Left cardiac atrium (tissue), 4 donors: ENCODE measurements around the gene POLR2C. TPM values are rescaled to one million over a fixed set of nuclear protein-coding genes. Genes with fewer than 3 reads are reported as not detected.
"Not testable (repeated sequence)": the region's sequence is repeated elsewhere in the genome, so short reads cannot be mapped to it uniquely, and the experiment has no call there.

Experiments used
- ATAC-seq, 2 donors: fragments of 200-7000 bp; cut with Tn5 transposase; one replicate each; pipeline ENCODE4 v1.9.1; 2020; ENCODE audit warnings: mild to moderate bottlenecking in 2 of 2, moderate library complexity in 2 of 2
- DNase-seq: peaks from one replicate; pipeline ENCODE4 v3.0.0-alpha.2; 2020
- intact Hi-C, 2 donors: fragments of 100-400 bp; cut with DNase I; formaldehyde crosslinking; loops; one replicate each; pipeline versions ENCODE4 v1.14.1 to v1.15.1; 2022 to 2023
- long read RNA-seq: library from polyadenylated mRNA; unstranded; transcript quantifications from one replicate; pipeline ENCODE4 v2.0.0, GENCODE V29; 2021
- total RNA-seq, 2 donors: library from RNA; stranded (reverse); fragmentation: NEBNext Ultra II Directional; extraction: Animal tissue kit (Norgen Biotek cat#: 25700); gene quantifications; one replicate each; pipeline ENCODE4 v1.2.1, GENCODE V29; 2021
- donor health status: DM: no; HTN: yes; CAD: no.
- donor health status: DM: no; HTN: yes; CAD: no; lungs with severe emphysema.
- donor health status: DM: yes; HTN: yes; CAD: no.
- donor health status: Dilated cardiomyopathy.

POLR2C gene
- total RNA-seq: 10 to 100 TPM; 33.2 to 41.9 TPM
- long read RNA-seq, transcript POLR2C-201 (9 exons, 2,057 nt): major isoform, 34 of 42 reads
- long read RNA-seq, partial matches to known transcripts: 0 of 42 reads
- long read RNA-seq, other reads (novel, unspliced or antisense): 7 of 42 reads

GRCh38 chr16:57462209-57462977, at the start of gene POLR2C:
Gene POLR2C (plus strand): TSS chr16:57462679. CDS start chr16:57462725, 46 bp downstream.
- intact Hi-C loops: no loop called here
- ATAC-seq (peak; percentile 93 to 96), DNase-seq (peak; percentile 91)

DNA sequence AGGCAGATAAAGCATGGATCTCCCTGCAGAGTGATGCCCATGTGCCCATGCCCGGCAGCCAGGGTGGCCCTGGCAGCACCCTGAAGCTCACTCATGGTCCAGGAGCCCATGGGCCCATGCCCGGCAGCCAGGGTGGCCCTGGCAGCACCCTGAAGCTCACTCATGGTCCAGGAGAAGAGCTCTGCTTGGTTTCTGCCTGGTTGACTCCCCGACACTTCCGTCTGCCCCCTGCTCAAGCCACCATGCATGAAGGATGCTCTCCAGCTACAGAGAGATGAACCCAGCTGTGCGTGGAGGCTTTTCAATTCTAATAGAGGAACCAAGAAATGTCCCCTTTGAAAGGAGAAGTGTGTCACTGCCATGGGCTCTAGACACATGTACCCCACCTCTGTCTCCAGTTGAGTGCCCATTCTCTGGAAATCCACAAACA, 49.2 kb upstream of the POLR2C start:
- DNase-seq (no peak), ATAC-seq (no peak)
- intact Hi-C loops: loop anchor here in 1 of 2 donors (10.0 kb wide), 1 partner anchor 329 kb away; no protein-coding TSS in a partner anchor

DNA sequence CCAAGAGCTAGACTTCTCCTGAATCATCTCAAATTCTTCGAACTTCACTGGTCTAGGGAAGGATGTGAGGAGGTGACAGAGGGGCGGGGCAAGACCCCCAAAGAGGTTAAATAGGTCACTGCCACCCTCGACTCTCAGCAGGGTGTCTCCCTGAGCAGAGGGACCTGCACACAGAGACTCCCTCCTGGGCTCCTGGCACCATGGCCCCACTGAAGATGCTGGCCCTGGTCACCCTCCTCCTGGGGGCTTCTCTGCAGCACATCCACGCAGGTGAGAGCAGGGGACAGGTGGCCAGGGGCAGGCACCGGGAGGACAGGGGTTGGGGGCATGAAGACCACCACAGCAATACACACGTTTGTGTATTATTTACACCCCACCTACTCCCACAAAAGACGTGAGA, 48.7 kb upstream of the POLR2C start:
- ATAC-seq: no peak
- DNase-seq: no peak
- intact Hi-C loops: loop anchor here in 1 of 2 donors (10.0 kb wide), 1 partner anchor 329 kb away; no protein-coding TSS in a partner anchor

DNA sequence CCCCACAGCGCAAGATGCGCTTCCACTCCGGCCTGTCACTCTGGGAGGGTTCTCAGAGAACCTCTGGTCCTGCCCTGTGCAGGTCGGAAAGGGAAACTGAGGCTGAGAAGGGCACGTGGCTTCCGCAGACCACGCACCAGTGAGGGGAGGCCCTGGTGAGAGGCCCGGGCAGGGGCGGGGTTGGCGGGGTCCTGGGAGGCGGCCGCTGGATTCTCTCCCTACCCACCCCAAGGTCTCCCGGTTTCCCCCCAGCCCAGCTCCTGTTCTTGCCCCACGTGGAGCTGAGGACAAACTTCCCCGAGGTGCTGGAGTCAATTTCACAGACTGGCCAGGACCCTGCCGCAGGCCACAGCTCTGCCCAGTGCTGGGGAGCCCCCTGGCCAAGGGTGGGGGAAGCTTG, 46.4 kb upstream of the POLR2C start:
- intact Hi-C loops: loop anchor here in 1 of 2 donors (5.0 to 10.0 kb wide), 2 partner anchors 114 to 331 kb away; no protein-coding TSS in a partner anchor

GRCh38 chr16:57419506-57419905, 43.0 kb upstream of the POLR2C start:
- no peak for ATAC-seq

More for the DNA sequence above, 46.4 kb upstream of the POLR2C start:
- ATAC-seq (peak; percentile 6 to 10), DNase-seq (no peak)

DNA sequence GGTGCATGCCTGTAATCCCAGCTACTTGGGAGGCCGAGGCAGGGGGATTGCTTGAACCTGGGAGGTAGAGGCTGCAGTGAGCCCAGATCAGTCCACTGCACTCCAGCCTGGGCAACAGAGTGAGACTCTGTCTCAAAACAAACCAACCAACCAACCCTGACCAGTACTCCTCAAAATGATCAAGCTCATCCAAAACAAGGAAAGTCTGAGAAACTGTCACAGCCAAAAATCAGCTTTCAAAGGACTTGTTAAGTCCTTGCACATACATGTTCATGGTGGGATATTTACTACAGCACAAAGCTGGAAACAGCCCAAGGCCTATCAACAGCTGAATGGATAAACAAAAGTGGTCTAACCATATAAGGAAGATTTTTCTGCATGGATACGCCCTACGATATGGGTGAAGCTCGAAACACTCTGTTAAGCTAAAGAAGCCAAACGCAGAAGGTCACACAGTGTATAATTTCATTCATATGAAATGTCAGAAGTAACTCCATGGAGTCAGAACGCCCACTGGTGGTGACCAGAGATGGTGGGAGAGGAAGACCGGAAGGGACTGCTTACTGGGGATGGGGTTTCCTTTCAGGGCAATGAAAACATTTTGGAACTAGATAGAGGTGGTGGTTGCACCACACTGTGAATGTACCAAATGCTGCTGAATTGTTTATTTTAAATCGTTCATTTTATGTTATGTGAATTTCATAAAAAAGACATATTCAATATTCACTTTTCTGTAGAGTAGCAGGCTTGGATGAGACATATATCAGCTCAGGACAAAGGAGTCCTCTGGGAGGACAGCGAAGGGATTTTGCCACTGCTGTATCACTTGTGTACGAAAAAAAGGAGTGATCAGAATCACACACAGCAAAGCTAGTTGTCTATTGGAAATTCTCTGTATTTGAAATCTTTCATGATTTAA, 40.2 kb upstream of the POLR2C start:
- DNase-seq: peak; percentile 62
- intact Hi-C loops: loop anchor here in 1 of 2 donors (5.0 to 10.0 kb wide), 2 partner anchors 95 to 557 kb away; partner anchors contain the start of gene SLC12A3
- ATAC-seq: peak; percentile 60 to 78

More at GRCh38 chr16:57419506-57419905, 43.0 kb upstream of the POLR2C start:
- no peak for DNase-seq
- intact Hi-C loops: loop anchor here in 1 of 2 donors (5.0 to 10.0 kb wide), 2 partner anchors 117 to 335 kb away; no protein-coding TSS in a partner anchor

- ATAC-seq (no peak), DNase-seq (no peak)
- intact Hi-C loops: loop anchor here in 1 of 2 donors (5.0 to 10.0 kb wide), 2 partner anchors 94 to 558 kb away; partner anchors contain the start of gene SLC12A3
Observed at GRCh38 chr16:57423152-57423551, 39.3 kb upstream of the POLR2C start.

GRCh38 chr16:57424583-57424982, 37.9 kb upstream of the POLR2C start:
- intact Hi-C loops: loop anchor here in 1 of 2 donors (5.0 to 10.0 kb wide), 2 partner anchors 93 to 560 kb away; partner anchors contain the start of gene SLC12A3
- DNase-seq: no peak
- ATAC-seq: peak in 1 of 2 donors; percentile 11

DNA sequence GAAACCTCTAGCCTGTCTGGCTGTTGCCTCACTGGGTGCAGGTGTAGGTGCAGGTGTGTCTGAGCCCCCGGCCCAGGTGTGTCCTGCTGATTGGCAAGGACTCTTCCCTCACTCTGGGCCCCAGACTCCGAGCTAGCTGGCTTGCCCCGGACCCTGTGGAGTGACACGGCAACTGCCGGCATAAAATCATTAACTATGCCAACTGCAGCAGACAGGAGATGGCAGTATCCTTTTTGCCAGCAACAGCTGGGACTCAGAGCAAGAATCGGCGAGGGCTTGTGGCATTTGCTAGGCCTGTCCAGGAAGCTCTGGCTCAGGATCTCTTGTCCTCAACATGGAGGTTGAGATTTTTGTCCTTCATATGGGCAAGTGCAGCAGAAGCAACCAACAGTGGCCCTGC, 36.1 kb upstream of the POLR2C start:
- intact Hi-C loops: loop anchor here in 1 of 2 donors (10.0 kb wide), 1 partner anchor 562 kb away; the partner anchor contains the start of gene SLC12A3
- ATAC-seq: no peak
- no peak for DNase-seq

- DNase-seq: no peak
- intact Hi-C loops: loop anchor here in 1 of 2 donors (10.0 kb wide), 1 partner anchor 563 kb away; the partner anchor contains the start of gene SLC12A3
- no peak for ATAC-seq
Observed at GRCh38 chr16:57427307-57427706, 35.2 kb upstream of the POLR2C start.

GRCh38 chr16:57427824-57428223, 34.7 kb upstream of the POLR2C start:
- intact Hi-C loops: loop anchor here in 1 of 2 donors (10.0 kb wide), 1 partner anchor 563 kb away; the partner anchor contains the start of gene SLC12A3
- no peak for ATAC-seq

GRCh38 chr16:57430955-57431354, 31.5 kb upstream of the POLR2C start:
- no peak for DNase-seq

More at GRCh38 chr16:57427824-57428223, 34.7 kb upstream of the POLR2C start:
- DNase-seq: no peak

GRCh38 chr16:57432505-57432904, 30.0 kb upstream of the POLR2C start:
- no peak for DNase-seq
- intact Hi-C loops: loop anchor here in 1 of 2 donors (5.0 kb wide), 1 partner anchor 80 kb away; no protein-coding TSS in a partner anchor
- ATAC-seq: no peak

More at GRCh38 chr16:57430955-57431354, 31.5 kb upstream of the POLR2C start:
- intact Hi-C loops: loop anchor here in 1 of 2 donors (5.0 kb wide), 1 partner anchor 81 kb away; no protein-coding TSS in a partner anchor
- no peak for ATAC-seq

GRCh38 chr16:57432989-57433388, 29.5 kb upstream of the POLR2C start:
- ATAC-seq (no peak), DNase-seq (no peak)
- intact Hi-C loops: loop anchor here in 1 of 2 donors (5.0 kb wide), 1 partner anchor 79 kb away; no protein-coding TSS in a partner anchor

- DNase-seq: no peak
- intact Hi-C loops: loop anchor here in 1 of 2 donors (5.0 kb wide), 1 partner anchor 78 kb away; no protein-coding TSS in a partner anchor
- ATAC-seq: no peak
Observed at GRCh38 chr16:57434003-57434402, 28.5 kb upstream of the POLR2C start.

DNA sequence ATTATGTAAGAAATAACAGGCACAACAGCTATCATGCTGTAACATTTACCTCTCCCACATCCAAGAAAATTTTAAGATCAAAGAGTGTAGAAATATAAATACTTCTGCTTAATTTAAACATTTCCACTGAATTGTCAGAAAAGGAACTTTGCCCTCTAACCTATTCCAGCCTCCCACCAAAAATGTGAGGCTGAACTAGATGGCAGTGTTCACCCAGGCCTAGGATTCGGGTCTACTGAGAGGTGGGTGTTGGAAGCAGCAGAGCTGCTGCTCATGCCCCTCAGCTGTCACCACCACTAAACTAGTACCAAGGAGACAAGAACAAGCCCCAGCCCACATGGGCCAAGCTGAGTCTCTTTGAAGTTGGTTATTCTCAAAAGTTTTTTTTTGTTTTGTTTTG, 26.6 kb upstream of the POLR2C start:
- intact Hi-C loops: no loop called here
- no peak for DNase-seq
- ATAC-seq: no peak

DNA sequence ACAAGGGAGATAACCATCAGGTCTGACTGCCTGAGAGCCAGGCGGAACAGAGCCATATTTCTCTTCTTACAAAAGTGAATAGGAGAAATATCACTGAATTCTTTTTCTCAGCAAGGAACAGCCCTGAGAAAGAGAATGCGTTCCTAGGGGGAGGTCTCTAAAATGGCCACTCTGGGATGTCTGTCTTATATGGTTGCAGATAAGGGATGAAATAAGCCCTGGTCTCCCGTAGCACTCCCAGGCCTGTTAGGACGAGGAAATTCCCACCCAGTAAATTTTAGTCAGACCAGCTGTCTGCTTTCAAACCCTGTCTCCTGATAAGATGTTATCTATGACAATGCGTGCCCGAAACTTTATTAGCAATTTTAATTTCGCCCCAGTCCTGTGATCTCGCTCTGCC, 22.5 kb upstream of the POLR2C start:
- DNase-seq, intact Hi-C loops, ATAC-seq: not testable (repeated sequence)

DNA sequence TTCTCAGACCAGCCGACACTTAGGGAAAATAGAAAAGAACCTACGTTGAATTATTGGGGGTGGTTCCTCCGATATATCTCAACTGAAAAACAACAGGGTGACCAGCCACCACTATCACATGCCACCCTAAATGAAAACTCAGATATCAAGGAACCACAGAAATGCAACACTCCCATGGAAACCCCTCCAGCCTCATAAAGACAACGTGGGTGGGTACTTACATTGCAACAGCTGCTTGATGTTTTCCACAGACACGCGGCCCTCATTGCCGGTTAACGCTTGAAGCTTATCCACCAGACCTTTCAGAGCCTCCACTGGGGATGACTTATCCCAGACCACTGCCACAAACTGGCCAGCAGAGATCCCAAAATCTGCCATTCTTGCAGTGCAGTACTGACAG, 21.9 kb upstream of the POLR2C start:
- ATAC-seq, DNase-seq, intact Hi-C loops: not testable (repeated sequence)
